Activated naive CD4-positive, alpha-beta T cell treated with anti-CD3 and anti-CD28 coated beads, Interleukin-2, amount 10 ng/mL, durations not matched to agents 7 days and 5 days (primary cell): ENCODE measurements around the gene TOM1L1.

Experiments
- CTCF ChIA-PET: fragments of 350-600 bp; sonication (Branson Sonifier 250); formaldehyde crosslinking; loops from one replicate; lab custom pipeline; 2021; ENCODE audit warnings: antibody characterized with exemption; lab: Charles Lee
- DNase-seq: peaks from one replicate; pipeline ENCODE4 v3.0.0-alpha.2; 2020
- H3K27ac Mint-ChIP-seq: one replicate; pipeline ENCODE4 v1.8.0; 2021; ENCODE audit warnings: mild to moderate bottlenecking, moderate library complexity, mixed read lengths
- H3K27me3 Mint-ChIP-seq: one replicate; pipeline ENCODE4 v1.8.0; 2021; ENCODE audit warnings: mild to moderate bottlenecking, mixed read lengths
- H3K36me3 Mint-ChIP-seq: one replicate; pipeline ENCODE4 v1.8.0; 2021; ENCODE audit warnings: mixed read lengths
- H3K4me1 Mint-ChIP-seq: one replicate; pipeline ENCODE4 v1.8.0; 2021; ENCODE audit warnings: mixed read lengths
- H3K4me3 Mint-ChIP-seq: one replicate; pipeline ENCODE4 v1.8.0; 2021; ENCODE audit warnings: mild to moderate bottlenecking, moderate library complexity, mixed read lengths
- H3K9me3 Mint-ChIP-seq: one replicate; pipeline ENCODE4 v1.8.0; 2021; ENCODE audit warnings: mixed read lengths

The TOM1L1 gene

DNA sequence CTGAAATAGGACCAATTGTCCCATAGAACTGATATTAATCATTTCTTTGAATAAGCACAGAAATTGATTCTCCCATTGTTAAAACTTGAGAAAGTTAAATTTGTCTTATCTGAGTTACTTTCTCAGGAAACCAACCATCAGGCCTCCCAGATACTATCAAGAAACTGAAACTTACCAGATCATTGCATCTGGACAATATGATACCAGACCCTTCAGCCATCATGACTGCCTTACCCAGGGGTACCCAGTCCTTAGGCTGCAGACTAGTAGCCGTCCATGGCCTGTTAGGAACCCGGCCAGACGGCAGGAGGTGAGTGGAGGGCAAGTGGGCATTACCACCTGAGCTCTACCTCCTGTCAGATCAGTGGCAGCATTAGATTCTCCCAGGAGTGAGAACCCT lies 75.7 kb downstream of the TOM1L1 start:
- peaks cover 11% of the 10 kb centered on the region for H3K4me1 Mint-ChIP-seq
- no peak overlapping the region for H3K4me3 Mint-ChIP-seq
- H3K27me3 Mint-ChIP-seq = no peaks in the 10 kb centered on the region
- CTCF ChIA-PET = no interaction called here
- DNase-seq = no peak
- no peaks in the 10 kb centered on the region for H3K36me3 Mint-ChIP-seq
- peaks cover 5% of the 10 kb centered on the region for H3K9me3 Mint-ChIP-seq
- no peak overlapping the region for H3K27ac Mint-ChIP-seq

DNA sequence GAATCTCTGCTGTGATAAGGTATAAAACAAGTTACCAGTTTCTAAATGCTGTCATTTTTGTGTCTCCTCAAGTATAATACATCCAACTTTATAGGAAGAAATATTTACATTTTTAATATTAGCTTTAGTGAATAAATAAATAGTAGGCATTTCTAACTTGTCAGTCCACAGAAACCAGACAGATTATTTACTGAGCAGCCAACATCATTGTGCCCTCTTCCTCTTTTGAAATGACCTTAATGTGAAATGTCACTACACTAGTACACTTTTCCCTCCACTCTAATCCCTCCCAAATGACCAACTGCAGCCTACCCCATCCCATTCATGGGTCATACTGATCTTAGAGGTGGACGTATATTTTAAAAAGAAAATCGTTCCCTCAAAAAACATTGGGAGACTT lies 77.1 kb downstream of the TOM1L1 start:
- DNase-seq = no peak
- Mint-ChIP-seq H3K27me3 (no peaks in the 10 kb centered on the region), H3K4me1 (peaks cover 11% of the 10 kb centered on the region), H3K27ac (no peak overlapping the region), H3K9me3 (peaks cover 5% of the 10 kb centered on the region), H3K4me3 (no peak overlapping the region), H3K36me3 (no peaks in the 10 kb centered on the region)
- CTCF ChIA-PET = interaction anchor here (0.8 kb wide), 1 partner anchor 16 kb away, joined by 3 read pairs; no protein-coding TSS in a partner anchor

DNA sequence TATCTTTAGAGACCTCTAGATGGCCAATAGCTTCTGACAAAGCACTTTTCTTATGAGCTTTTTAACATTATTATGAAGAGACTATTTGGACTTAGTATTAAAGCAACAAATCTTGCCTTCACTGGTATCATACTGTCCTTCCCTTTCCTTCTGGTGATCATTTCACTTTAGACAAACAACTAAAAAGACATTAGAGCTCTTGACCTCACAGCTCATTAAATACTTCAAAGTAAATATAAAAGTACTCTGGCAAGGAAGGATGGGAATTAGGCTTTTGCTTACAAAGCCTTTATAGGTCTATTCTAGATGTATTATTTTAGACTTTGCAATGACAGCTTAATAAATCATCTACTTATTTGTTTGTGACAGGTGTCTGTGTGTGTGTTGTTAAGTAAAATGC lies 79.0 kb downstream of the TOM1L1 start:
- Mint-ChIP-seq H3K4me1 (peaks cover 11% of the 10 kb centered on the region), H3K9me3 (peaks cover 5% of the 10 kb centered on the region), H3K4me3 (no peak overlapping the region), H3K36me3 (no peaks in the 10 kb centered on the region), H3K27me3 (no peaks in the 10 kb centered on the region), H3K27ac (no peak overlapping the region)
- CTCF ChIA-PET = interaction anchor here (1.2 kb wide), 1 partner anchor 377 kb away, joined by 3 read pairs; no protein-coding TSS in a partner anchor
- no peak for DNase-seq

DNA sequence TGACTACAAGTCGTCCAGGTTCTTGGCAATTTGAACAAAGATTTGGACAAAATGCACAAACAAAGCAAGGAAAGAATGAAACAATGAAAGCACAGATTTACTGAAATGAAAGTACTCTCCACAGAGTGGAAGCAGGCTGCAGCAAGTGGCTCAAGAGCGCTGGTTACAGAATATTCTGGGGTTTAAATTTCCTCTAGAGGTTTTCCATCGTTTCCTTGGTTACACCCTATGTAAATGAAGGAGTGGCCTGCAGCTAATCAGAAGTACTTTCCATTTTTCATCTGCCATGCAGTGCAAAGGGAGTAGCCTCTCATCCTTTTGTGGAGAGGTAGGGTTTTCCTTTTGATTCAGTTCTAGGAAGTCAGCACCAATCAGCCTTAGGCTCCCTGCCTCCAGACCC lies 79.7 kb downstream of the TOM1L1 start:
- no peak for DNase-seq
- H3K27ac Mint-ChIP-seq = no peak overlapping the region
- no peaks in the 10 kb centered on the region for H3K27me3 Mint-ChIP-seq
- H3K4me1 Mint-ChIP-seq = peaks cover 11% of the 10 kb centered on the region
- no peaks in the 10 kb centered on the region for H3K36me3 Mint-ChIP-seq
- H3K4me3 Mint-ChIP-seq = no peak overlapping the region
- CTCF ChIA-PET = no interaction called here
- peaks cover 5% of the 10 kb centered on the region for H3K9me3 Mint-ChIP-seq

DNA sequence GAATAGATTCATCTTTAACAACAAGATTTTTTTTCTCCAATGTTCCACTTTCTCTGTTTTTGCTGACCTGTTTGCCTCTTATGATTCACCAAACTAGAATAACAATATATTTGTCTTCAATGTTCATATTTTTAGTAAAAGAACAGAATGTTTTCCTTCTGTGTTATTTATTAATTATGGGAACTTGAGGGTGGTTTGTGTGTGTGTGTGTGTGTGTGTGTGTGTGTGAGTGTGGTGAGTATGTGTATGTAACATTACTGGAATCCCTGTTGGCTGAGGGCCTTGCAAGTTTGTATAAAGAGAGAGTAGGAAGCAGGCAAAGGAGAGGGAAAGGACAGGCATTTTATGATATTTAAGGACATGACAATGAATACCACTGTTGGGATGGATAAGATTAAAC lies 81.7 kb downstream of the TOM1L1 start:
- no peak for DNase-seq
- Mint-ChIP-seq H3K4me3 (no peak overlapping the region), H3K27ac (no peak overlapping the region), H3K9me3 (peaks cover 5% of the 10 kb centered on the region), H3K27me3 (no peaks in the 10 kb centered on the region), H3K4me1 (peaks cover 2% of the 10 kb centered on the region), H3K36me3 (no peaks in the 10 kb centered on the region)
- CTCF ChIA-PET = no interaction called here

DNA sequence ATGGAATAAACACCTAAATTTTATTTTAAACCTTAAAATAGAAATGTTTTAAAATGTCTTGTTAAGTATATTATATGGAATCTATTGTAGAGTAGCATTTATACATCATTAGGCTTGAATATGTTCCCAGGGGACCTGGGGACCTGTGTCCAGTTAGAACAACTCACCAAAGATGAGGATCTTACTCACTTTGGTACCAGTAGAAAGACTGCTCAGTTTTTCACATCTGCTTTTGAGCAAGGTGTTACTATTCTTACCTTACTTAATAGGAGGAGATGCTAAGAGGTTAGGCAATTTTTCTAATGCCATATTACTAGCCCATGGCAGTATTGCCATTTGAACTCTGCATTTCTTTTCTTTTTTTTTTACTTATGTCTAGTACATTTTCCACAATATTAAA lies 82.6 kb downstream of the TOM1L1 start:
- CTCF ChIA-PET = no interaction called here

DNA sequence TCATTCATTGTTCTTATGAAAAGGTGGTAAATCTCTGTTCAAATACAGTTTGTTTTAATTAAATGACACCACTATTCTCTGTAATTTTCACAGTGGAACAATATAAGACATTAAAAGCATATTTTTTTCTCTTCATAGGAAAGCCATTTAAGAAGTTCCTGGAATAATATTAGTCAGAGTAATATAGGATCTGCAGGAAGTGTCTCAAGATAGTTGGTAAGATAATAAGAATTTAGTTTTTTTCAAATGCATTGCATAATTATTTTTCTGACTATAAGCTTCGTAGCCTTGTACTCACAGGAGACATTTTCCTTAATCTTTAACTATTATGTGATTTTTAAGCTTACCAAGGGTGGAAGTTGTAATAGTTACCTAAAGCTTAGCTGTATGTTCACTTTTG lies 84.8 kb downstream of the TOM1L1 start:
- Mint-ChIP-seq H3K9me3 (peaks cover 3% of the 10 kb centered on the region), H3K4me1 (no peaks in the 10 kb centered on the region), H3K27me3 (no peaks in the 10 kb centered on the region), H3K4me3 (no peak overlapping the region), H3K27ac (no peak overlapping the region), H3K36me3 (no peaks in the 10 kb centered on the region)
- CTCF ChIA-PET = interaction anchor here (1.4 kb wide), 1 partner anchor 372 kb away, joined by 5 read pairs; no protein-coding TSS in a partner anchor
- no peak for DNase-seq

More for the DNA sequence above, 82.6 kb downstream of the TOM1L1 start:
- no peaks in the 10 kb centered on the region for H3K27me3 Mint-ChIP-seq
- no peaks in the 10 kb centered on the region for H3K36me3 Mint-ChIP-seq
- DNase-seq = no peak
- H3K4me3 Mint-ChIP-seq = no peak overlapping the region
- H3K27ac Mint-ChIP-seq = no peak overlapping the region
- H3K4me1 Mint-ChIP-seq = peaks cover 2% of the 10 kb centered on the region
- peaks cover 5% of the 10 kb centered on the region for H3K9me3 Mint-ChIP-seq

DNA sequence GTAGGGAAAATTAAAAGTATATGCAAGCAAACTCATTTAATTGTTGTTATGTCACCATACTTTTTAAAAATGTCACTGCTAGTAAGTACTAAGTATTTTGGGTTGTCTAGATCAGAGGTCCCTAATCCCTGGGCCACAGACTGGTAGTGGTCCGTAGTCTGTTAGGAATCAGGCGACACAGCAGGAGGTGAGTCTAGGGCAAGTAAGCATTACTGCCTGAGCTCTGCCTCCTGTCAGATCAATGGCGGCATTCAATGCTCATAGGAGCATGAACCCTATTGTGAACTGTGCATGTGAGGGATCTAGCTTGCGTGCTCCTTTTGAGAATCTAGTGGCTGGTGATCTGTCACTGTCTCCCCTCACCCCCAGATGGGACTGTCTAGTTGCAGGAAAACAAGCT lies 89.5 kb downstream of the TOM1L1 start:
- Mint-ChIP-seq H3K27ac (no peak overlapping the region), H3K4me1 (no peaks in the 10 kb centered on the region), H3K4me3 (no peak overlapping the region), H3K27me3 (no peaks in the 10 kb centered on the region), H3K9me3 (no peaks in the 10 kb centered on the region), H3K36me3 (no peaks in the 10 kb centered on the region)
- DNase-seq = no peak
- CTCF ChIA-PET = interaction anchor here (6.6 kb wide), 1 partner anchor 367 kb away, joined by 60 read pairs; no protein-coding TSS in a partner anchor

DNA sequence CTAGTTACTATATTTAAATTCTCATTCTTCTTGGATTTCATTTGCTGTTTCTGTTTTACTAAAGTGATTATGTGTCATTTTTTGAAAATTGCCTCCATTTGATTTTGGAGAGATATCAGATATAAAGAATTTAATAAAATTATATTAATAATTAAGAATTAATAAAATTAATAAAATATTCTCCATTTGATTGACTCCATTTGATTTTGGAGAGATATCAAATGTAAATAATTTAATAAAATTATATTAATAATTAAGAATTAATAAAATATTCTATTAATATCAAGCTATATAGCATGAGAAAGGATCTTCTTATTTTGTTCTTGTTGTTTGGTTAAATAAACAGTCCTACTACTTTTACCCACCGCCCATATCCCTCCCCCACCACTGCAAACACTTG lies 90.9 kb downstream of the TOM1L1 start:
- Mint-ChIP-seq H3K27me3 (no peaks in the 10 kb centered on the region), H3K4me3 (no peak overlapping the region), H3K36me3 (no peaks in the 10 kb centered on the region), H3K4me1 (no peaks in the 10 kb centered on the region), H3K9me3 (no peaks in the 10 kb centered on the region), H3K27ac (no peak overlapping the region)
- CTCF ChIA-PET = interaction anchor here (0.5 to 6.6 kb wide), 6 partner anchors 16 to 724 kb away, joined by 3 to 60 read pairs (median 4); no protein-coding TSS in a partner anchor
- DNase-seq = no peak

DNA sequence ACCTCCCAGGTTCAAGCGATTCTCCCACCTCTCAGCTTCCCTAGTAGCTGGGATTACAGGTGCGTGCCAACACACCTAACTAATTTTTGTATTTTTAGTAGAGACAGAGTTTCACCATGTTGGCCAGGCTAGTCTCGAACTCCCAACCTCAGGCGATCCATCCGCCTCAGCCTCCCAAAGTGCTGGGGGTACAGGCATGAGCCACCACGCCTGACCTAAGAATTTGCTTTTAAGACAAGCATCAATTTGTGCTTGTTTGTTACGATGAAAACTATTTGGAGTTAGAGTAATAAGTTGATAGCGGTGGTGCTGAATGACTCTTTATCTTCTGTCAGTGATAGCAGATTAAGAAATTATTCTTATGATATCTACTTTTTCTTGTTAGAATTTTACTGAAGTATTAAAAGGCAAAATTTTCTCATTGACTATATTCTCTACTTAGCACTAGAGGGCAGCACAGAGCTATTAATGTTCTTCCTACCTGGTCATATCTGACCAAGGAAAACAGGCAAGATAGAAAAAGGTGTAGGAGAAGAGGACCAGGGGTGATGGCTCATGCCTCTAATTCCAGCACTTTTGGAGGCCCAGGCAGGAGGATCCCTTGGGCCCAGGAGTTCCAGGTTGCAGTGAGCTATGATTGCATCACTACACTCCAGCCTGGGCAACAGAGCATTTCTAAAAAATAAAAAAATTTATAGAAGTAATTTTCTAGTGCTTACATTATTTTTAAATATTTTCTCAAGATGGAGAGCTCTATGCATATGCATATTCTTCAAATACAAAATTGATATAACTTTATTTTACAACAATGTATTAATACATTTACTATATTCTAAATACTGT lies 92.4 kb downstream of the TOM1L1 start:
- H3K4me1 Mint-ChIP-seq = no peaks in the 10 kb centered on the region

DNA sequence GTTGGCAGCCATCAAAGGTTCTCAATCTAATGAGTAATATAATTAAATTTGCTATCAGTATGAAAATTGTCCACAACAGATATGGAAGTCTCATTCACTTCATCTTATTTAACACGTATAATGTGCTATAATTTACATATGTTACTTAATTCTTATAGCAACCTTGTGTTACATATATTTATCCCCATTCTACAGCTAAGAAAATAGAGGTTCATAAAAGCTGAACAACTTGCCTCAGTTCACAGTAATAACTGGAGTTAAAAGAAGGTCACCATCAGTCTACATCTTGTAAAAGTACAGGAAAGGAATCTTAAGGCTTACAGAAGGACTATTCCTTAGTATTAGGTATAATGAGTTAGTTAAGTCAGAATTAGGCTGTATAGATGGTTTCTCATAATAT lies 95.8 kb downstream of the TOM1L1 start:
- DNase-seq = no peak
- H3K4me1 Mint-ChIP-seq = no peaks in the 10 kb centered on the region
- no peaks in the 10 kb centered on the region for H3K9me3 Mint-ChIP-seq
- CTCF ChIA-PET = interaction anchor here (1.3 to 6.6 kb wide), 3 partner anchors 300 to 360 kb away, joined by 3 to 60 read pairs (median 9); no protein-coding TSS in a partner anchor
- H3K27ac Mint-ChIP-seq = no peak overlapping the region
- no peak overlapping the region for H3K4me3 Mint-ChIP-seq
- no peaks in the 10 kb centered on the region for H3K27me3 Mint-ChIP-seq
- no peaks in the 10 kb centered on the region for H3K36me3 Mint-ChIP-seq

More for the DNA sequence above, 92.4 kb downstream of the TOM1L1 start:
- Mint-ChIP-seq H3K27ac (no peak overlapping the region), H3K27me3 (no peaks in the 10 kb centered on the region), H3K9me3 (no peaks in the 10 kb centered on the region), H3K4me3 (no peak overlapping the region), H3K36me3 (no peaks in the 10 kb centered on the region)
- CTCF ChIA-PET = interaction anchor here (0.7 to 6.6 kb wide), 20 partner anchors 12 to 778 kb away, joined by 3 to 60 read pairs (median 3); partner anchors contain the start of genes COX11 and STXBP4
- no peak for DNase-seq

DNA sequence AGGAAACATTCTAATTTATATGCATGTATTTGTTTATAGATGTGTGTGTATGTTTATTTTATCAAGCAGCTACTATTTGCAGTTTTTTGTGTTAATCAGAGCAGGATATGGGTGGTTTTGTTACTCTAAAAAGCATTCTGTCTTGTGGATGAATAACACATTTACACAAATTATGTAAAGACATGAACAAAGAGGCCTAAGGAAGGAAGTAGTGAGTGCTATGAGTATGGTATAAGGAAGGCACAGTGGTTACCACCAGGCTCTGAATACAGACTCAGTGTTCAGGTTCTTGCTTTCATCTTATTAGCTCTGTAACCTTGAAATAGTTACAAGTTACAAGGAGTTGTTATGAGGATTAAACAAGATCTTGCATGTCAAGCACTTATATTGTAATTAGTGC lies 101.8 kb downstream of the TOM1L1 start:
- Mint-ChIP-seq H3K4me3 (no peak overlapping the region), H3K4me1 (no peaks in the 10 kb centered on the region), H3K36me3 (no peaks in the 10 kb centered on the region), H3K27ac (no peak overlapping the region), H3K9me3 (no peaks in the 10 kb centered on the region), H3K27me3 (no peaks in the 10 kb centered on the region)
- CTCF ChIA-PET = no interaction called here
- no peak for DNase-seq

DNA sequence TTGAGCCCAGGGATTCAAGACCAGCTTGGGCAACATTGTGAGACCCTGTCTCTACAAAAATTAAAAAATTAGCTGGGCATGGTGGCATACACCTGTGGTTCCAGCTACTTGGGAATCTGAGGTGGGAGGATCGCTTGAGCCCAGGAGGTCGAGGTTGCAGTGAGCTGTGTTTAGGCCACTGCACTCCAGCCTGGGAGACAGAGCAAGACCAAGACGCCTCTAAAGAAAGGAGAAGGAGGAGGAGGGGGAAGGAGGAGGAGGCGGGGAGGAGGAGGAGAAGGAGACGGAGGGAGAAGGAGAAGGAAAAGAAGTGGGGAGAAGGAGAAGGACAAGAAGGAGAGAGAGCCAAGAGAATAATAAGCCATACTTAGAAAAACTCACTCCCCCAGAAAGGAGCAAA lies 103.8 kb downstream of the TOM1L1 start:
- H3K4me1 Mint-ChIP-seq = no peaks in the 10 kb centered on the region
- no peaks in the 10 kb centered on the region for H3K9me3 Mint-ChIP-seq
- H3K4me3 Mint-ChIP-seq = no peak overlapping the region
- no peak overlapping the region for H3K27ac Mint-ChIP-seq
- DNase-seq = no peak
- CTCF ChIA-PET = interaction anchor here (1.1 to 1.5 kb wide), 2 partner anchors 234 to 352 kb away, joined by 3 to 4 read pairs; no protein-coding TSS in a partner anchor
- no peaks in the 10 kb centered on the region for H3K36me3 Mint-ChIP-seq
- H3K27me3 Mint-ChIP-seq = no peaks in the 10 kb centered on the region

DNA sequence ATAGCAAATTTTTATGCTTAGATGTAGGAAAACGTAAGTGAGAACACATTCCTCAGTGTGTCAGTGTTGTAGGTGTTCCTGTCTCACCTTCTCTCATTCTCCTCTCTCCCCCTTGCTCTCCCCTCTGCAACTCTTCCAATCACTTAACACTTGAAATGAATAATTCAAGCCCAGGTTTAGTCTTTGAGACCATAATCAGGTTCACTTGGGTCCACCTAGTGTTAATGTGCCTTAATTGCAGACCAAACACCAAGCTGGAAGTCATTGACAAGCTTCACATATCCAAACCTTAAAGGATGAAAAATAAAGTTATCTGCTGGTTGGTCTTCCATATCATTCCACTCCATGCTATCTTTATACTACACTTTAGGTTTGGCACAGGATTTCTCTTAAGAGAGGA lies 104.9 kb downstream of the TOM1L1 start:
- Mint-ChIP-seq H3K4me1 (no peaks in the 10 kb centered on the region), H3K9me3 (no peaks in the 10 kb centered on the region), H3K36me3 (no peaks in the 10 kb centered on the region), H3K27ac (no peak overlapping the region), H3K27me3 (no peaks in the 10 kb centered on the region), H3K4me3 (no peak overlapping the region)
- peak; percentile 23 for DNase-seq
- CTCF ChIA-PET = interaction anchor here (0.5 to 1.5 kb wide), 9 partner anchors 12 to 509 kb away, joined by 3 to 4 read pairs (median 3); no protein-coding TSS in a partner anchor
